Caco-2 (cell line): ENCODE data around the gene PDE3B. TPM values are rescaled to one million over a fixed set of nuclear protein-coding genes. Genes with fewer than 3 reads are reported as not detected.
"Not testable (repeated sequence)": the region's sequence is repeated elsewhere in the genome, so short reads cannot be mapped to it uniquely, and the experiment has no call there.

Source experiments
- BruUV-seq: library from RNA; stranded (reverse); fragments of 400-500 nt; replicated peaks from 2 replicates; lab custom pipeline; 2021; lab: Mats Ljungman, UMichigan
- CTCF ChIA-PET: fragments of 300-600 bp; sonication (Branson Sonifier 250); formaldehyde crosslinking; loops from one replicate; lab custom pipeline; 2022; ENCODE audit warnings: antibody characterized with exemption; lab: Charles Lee
- POLR2A ChIA-PET: fragments of 300-600 bp; sonication (Branson Sonifier 250); formaldehyde crosslinking; loops from one replicate; lab custom pipeline; 2022; ENCODE audit warnings: antibody characterized with exemption; lab: Charles Lee
- DNase-seq, 2 experiments: peaks; one replicate each; pipeline versions ENCODE4 v3.0.0 to v3.0.0-alpha.2; 2020 to 2022
- H3K27me3 ChIP-seq: replicated peaks from 2 replicates; pipeline ENCODE4 v1.6.0; 2011; ENCODE audit warnings: low read length; ENCODE audit not compliant: control insufficient read depth, insufficient read depth
- H3K36me3 ChIP-seq: 2 replicates; pipeline ENCODE4 v1.5.1; 2011; ENCODE audit warnings: low read length; ENCODE audit not compliant: control insufficient read depth, insufficient read depth
- H3K4me1 ChIP-seq: fragments of 250-450 bp; sonication (Bioruptor Pico); 2 replicates; pipeline ENCODE4 v1.5.1; 2020; ENCODE audit warnings: mild to moderate bottlenecking
- H3K4me3 ChIP-seq: 2 replicates; pipeline ENCODE4 v1.5.1; 2011; ENCODE audit warnings: low read depth, mild to moderate bottlenecking, control low read depth, low read length
- H3K9me3 ChIP-seq: fragments of 250-450 bp; sonication (Bioruptor Pico); 2 replicates; pipeline ENCODE4 v1.5.1; 2020; ENCODE audit warnings: mild to moderate bottlenecking, moderate library complexity
- H3K27ac Mint-ChIP-seq: one replicate; pipeline ENCODE4 v1.8.0; 2022; ENCODE audit warnings: mixed read lengths; ENCODE audit not compliant: unreplicated experiment
- H3K27me3 Mint-ChIP-seq: one replicate; pipeline ENCODE4 v1.8.0; 2022; ENCODE audit warnings: mixed read lengths; ENCODE audit not compliant: insufficient read depth, unreplicated experiment
- H3K36me3 Mint-ChIP-seq: one replicate; pipeline ENCODE4 v1.8.0; 2022; ENCODE audit warnings: mild to moderate bottlenecking, mixed read lengths; ENCODE audit not compliant: insufficient read depth, unreplicated experiment
- H3K4me1 Mint-ChIP-seq: one replicate; pipeline ENCODE4 v1.8.0; 2022; ENCODE audit warnings: low read depth, mixed read lengths; ENCODE audit not compliant: unreplicated experiment
- H3K4me3 Mint-ChIP-seq: one replicate; pipeline ENCODE4 v1.8.0; 2022; ENCODE audit warnings: mild to moderate bottlenecking, moderate library complexity, mixed read lengths; ENCODE audit not compliant: unreplicated experiment
- H3K9me3 Mint-ChIP-seq: one replicate; pipeline ENCODE4 v1.8.0; 2022; ENCODE audit warnings: mixed read lengths; ENCODE audit not compliant: unreplicated experiment
- intact Hi-C: fragments of 100-400 bp; cut with micrococcal nuclease; formaldehyde crosslinking; loops from one replicate; pipeline ENCODE4 v1.10.0; 2022; ENCODE audit not compliant: unreplicated experiment
- total RNA-seq: library from RNA; stranded (reverse); gene quantifications from 2 replicates; pipeline ENCODE4 v1.2.3, GENCODE V29; 2022
- TF ChIP-seq, protein P1 (sequence below), 2 experiments: fragments of 200-600 bp in 1 of 2; IDR thresholded peaks; 1 replicate in 1 of 2; 2 replicates in 1 of 2; pipeline versions ENCODE4 v1.5.1 to v1.8.0; 2011 to 2022; ENCODE audit warnings: antibody characterized with exemption in 1 of 2, control low read depth in 1 of 2, inconsistent platforms in 1 of 2, low read depth in 1 of 2, low read length in 1 of 2, mild to moderate bottlenecking in 1 of 2, moderate library complexity in 1 of 2; ENCODE audit not compliant: insufficient read depth in 1 of 2, severe bottlenecking in 1 of 2, unreplicated experiment in 1 of 2

PDE3B gene
- total RNA-seq, 1 experiment from 2014 or later = 21.8 TPM

- POLR2A ChIA-PET = not testable (repeated sequence)
These were observed 23.7 kb downstream of the PDE3B start for GRCh38 chr11:14667329-14667728.

GRCh38 chr11:14668731-14669301 lies 25.2 kb downstream of the PDE3B start:
- TF ChIP-seq, protein P1, sequence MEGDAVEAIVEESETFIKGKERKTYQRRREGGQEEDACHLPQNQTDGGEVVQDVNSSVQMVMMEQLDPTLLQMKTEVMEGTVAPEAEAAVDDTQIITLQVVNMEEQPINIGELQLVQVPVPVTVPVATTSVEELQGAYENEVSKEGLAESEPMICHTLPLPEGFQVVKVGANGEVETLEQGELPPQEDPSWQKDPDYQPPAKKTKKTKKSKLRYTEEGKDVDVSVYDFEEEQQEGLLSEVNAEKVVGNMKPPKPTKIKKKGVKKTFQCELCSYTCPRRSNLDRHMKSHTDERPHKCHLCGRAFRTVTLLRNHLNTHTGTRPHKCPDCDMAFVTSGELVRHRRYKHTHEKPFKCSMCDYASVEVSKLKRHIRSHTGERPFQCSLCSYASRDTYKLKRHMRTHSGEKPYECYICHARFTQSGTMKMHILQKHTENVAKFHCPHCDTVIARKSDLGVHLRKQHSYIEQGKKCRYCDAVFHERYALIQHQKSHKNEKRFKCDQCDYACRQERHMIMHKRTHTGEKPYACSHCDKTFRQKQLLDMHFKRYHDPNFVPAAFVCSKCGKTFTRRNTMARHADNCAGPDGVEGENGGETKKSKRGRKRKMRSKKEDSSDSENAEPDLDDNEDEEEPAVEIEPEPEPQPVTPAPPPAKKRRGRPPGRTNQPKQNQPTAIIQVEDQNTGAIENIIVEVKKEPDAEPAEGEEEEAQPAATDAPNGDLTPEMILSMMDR (IDR thresholded peaks at IDR 0.05; ENCODE audit: insufficient read depth in 1 of 2, low read depth in 1 of 2, low read length in 1 of 2, severe bottlenecking in 1 of 2, unreplicated experiment in 1 of 2) = no peak
- Histone ChIP-seq H3K9me3 (no peaks in the 10 kb centered on the region), H3K36me3 (no peaks in the 10 kb centered on the region), H3K27me3 (no peaks in the 10 kb centered on the region), H3K4me3 (no peak overlapping the region), H3K4me1 (peaks cover 10% of the 10 kb centered on the region)
- Mint-ChIP-seq H3K4me3 (no peak overlapping the region), H3K27me3 (no peaks in the 10 kb centered on the region), H3K36me3 (peaks cover 4% of the 10 kb centered on the region), H3K9me3 (peaks cover 9% of the 10 kb centered on the region), H3K4me1 (peaks cover 19% of the 10 kb centered on the region), H3K27ac (no peak overlapping the region)
- intact Hi-C loops = no loop called here
- ChIA-PET CTCF (no interaction called here), POLR2A (no interaction called here)
- no TSS peak for BruUV-seq
- no peak for DNase-seq

More at GRCh38 chr11:14667329-14667728, 23.7 kb downstream of the PDE3B start:
- peaks cover 19% of the 10 kb centered on the region for H3K4me1 Mint-ChIP-seq
- BruUV-seq, H3K27ac Mint-ChIP-seq, H3K4me3 ChIP-seq, H3K4me1 ChIP-seq, intact Hi-C loops, H3K36me3 Mint-ChIP-seq, H3K4me3 Mint-ChIP-seq, H3K27me3 Mint-ChIP-seq, CTCF ChIA-PET, H3K36me3 ChIP-seq, DNase-seq, H3K27me3 ChIP-seq, H3K9me3 ChIP-seq: not testable (repeated sequence)
- H3K9me3 Mint-ChIP-seq = peaks cover 17% of the 10 kb centered on the region

DNA sequence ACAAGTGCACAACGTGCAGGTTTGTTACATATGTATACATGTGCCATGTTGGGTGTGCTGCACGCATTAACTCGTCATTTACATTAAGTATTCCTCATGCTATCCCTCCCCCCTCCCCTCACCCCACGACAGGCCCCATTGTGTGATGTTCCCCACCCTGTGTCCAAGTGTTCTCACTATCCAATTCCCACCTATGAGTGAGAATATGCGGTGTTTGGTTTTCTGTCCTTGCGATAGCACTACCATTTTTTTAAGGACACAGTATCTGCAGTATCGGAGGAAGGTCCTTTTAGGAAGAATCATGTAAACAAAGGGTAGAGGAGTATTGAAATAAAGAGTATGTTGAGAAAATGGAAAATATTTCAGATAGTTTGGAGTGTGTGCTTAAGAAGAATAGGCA lies 25.9 kb downstream of the PDE3B start:
- H3K36me3 Mint-ChIP-seq = peaks cover 8% of the 10 kb centered on the region
- no TSS peak for BruUV-seq
- H3K4me3 Mint-ChIP-seq = no peak overlapping the region
- intact Hi-C loops = no loop called here
- no peak overlapping the region for H3K27ac Mint-ChIP-seq
- CTCF ChIA-PET = no interaction called here
- TF ChIP-seq, protein P1 (IDR thresholded peaks at IDR 0.05; ENCODE audit: insufficient read depth in 1 of 2, low read depth in 1 of 2, low read length in 1 of 2, severe bottlenecking in 1 of 2, unreplicated experiment in 1 of 2) = no peak
- peaks cover 3% of the 10 kb centered on the region for H3K9me3 Mint-ChIP-seq
- H3K4me1 Mint-ChIP-seq = peaks cover 19% of the 10 kb centered on the region
- Histone ChIP-seq H3K9me3 (no peaks in the 10 kb centered on the region), H3K4me3 (no peak overlapping the region), H3K36me3 (no peaks in the 10 kb centered on the region), H3K4me1 (peaks cover 10% of the 10 kb centered on the region), H3K27me3 (no peaks in the 10 kb centered on the region)
- no peaks in the 10 kb centered on the region for H3K27me3 Mint-ChIP-seq
- DNase-seq = no peak
- POLR2A ChIA-PET = no interaction called here
